ENCODE measurements around the gene TNP2. TPM values are rescaled to one million over a fixed set of nuclear protein-coding genes. Genes with fewer than 3 reads are reported as not detected.
A peak's percentile ranks its signal among the peaks of the same experiment; 100 is the strongest.

The TNP2 gene
- total and polyA plus RNA-seq, 9 of the 15 experiments (the other 6 are each of a cell fraction or from before 2014, with no cell fraction given) = not detected

DNA sequence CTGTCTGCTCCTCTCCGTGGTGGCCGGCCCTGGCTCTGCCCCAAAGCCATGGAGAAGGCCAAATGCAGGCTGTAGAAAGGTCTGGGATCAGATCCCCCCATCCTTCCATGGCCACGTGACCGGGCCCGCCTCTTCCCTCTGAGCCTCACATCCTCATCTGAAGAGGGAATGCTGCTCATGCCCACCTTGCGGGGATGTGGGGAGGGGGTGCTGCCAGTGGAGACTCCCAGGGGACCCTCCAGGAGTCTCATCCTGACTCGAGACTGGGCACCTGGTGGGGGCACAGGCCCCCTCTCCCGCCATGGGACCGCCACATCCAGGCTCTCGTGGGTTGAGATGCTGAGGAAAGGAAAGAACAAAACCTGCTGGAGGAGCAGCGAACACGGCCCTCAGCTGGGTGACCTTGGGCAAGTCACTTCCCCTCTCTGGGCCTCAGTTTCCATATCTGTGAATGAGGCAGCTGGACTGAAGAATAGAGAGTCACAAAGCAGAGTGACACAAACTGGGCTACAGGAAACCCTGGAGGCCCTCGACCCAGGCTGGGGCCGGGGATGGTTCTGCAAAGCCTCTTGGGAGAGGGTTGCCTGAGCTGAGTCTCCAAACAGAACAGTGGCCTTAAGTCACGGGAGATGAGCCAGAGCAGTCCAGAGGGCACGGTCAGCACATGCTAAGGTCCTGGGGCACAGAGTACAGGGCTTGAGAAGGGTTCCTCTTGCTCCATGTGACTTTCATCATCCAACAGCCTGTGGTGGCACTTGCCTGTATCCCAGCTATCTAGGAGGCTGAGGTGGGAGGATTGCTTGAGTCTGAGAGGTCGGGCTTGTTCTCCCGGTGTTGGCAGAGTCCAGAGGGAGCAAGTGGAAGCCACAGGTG lies 43.2 kb downstream of the TNP2 start:
- ChIA-PET POLR2A (interaction anchor here (0.6 to 0.8 kb wide), 2 partner anchors 29 to 228 kb away, joined by 3 to 4 read pairs; no protein-coding TSS in a partner anchor), CTCF (ENCODE audit: low intra/inter-chr PET ratio) (no interaction called here)
- Histone ChIP-seq H3K9me1 (ENCODE audit: control insufficient read depth, insufficient read depth, low read length) (no peaks in the 10 kb centered on the region), H2AFZ (ENCODE audit: low read depth, low read length) (no peak overlapping the region), H3K9ac (ENCODE audit: insufficient read depth in 1 of 2, low read depth in 2 of 2, low read length in 2 of 2) (0 out of 4 replicates have a peak overlapping the region, but pooled peaks of 1 of the 2 experiments have one; percentile 17), H3K36me3 (ENCODE audit: control insufficient read depth, insufficient read depth, low read length) (no peaks in the 10 kb centered on the region), H3K9me3 (replicated peaks; ENCODE audit: control insufficient read depth, insufficient read depth, low read depth, low read length) (no peaks in the 10 kb centered on the region), H4K20me1 (replicated peaks; ENCODE audit: control insufficient read depth, insufficient read depth, low read length) (no peaks in the 10 kb centered on the region), H3K4me2 (ENCODE audit: insufficient read depth, low read length) (no peak overlapping the region), H3K27me3 (ENCODE audit: control insufficient read depth in 2 of 2, insufficient read depth in 2 of 2, low read length in 2 of 2) (no peaks in the 10 kb centered on the region), H3K79me2 (ENCODE audit: control insufficient read depth, insufficient read depth, low read length) (no peaks in the 10 kb centered on the region), H3K4me1 (replicated peaks in 1 of 2; ENCODE audit: control insufficient read depth in 2 of 2, insufficient read depth in 2 of 2, low read length in 2 of 2) (peaks cover 8 to 22% of the 10 kb centered on the region in 2 experiments), H3K27ac (ENCODE audit: extremely low read depth, low read depth, low read length) (no peak overlapping the region), H3K4me3 (no peak overlapping the region)
- FAIRE-seq (no peak), ATAC-seq (no peak), DNase-seq (ENCODE audit: extremely low read depth in 1 of 4, low spot score in 3 of 4) (no peak)
- no TSS peak for BruUV-seq (replicated peaks)
- WGBS (ENCODE audit: insufficient coverage, low coverage, missing lambda C conversion rate) = 72% methylated on average over 14 of the region's 18 CpGs
- TF ChIP-seq, protein P1, sequence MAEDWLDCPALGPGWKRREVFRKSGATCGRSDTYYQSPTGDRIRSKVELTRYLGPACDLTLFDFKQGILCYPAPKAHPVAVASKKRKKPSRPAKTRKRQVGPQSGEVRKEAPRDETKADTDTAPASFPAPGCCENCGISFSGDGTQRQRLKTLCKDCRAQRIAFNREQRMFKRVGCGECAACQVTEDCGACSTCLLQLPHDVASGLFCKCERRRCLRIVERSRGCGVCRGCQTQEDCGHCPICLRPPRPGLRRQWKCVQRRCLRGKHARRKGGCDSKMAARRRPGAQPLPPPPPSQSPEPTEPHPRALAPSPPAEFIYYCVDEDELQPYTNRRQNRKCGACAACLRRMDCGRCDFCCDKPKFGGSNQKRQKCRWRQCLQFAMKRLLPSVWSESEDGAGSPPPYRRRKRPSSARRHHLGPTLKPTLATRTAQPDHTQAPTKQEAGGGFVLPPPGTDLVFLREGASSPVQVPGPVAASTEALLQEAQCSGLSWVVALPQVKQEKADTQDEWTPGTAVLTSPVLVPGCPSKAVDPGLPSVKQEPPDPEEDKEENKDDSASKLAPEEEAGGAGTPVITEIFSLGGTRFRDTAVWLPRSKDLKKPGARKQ (CRISPR knock-in tag; IDR thresholded peaks at IDR 0.05) = no peak
- TF ChIP-seq ZFP36 (IDR thresholded peaks at IDR 0.05; ENCODE audit: low read depth, low read length, partially characterized antibody) (peak; percentile 4), MYBL2 (IDR thresholded peaks at IDR 0.05; ENCODE audit: low read depth) (no peak), MYBL2 (CRISPR knock-in tag; IDR thresholded peaks at IDR 0.05; ENCODE audit: borderline replicate concordance) (no peak), RBM25 (IDR thresholded peaks at IDR 0.05; ENCODE audit: low read depth, low read length, severe bottlenecking) (peak; percentile 83), BCOR (IDR thresholded peaks at IDR 0.05) (peak; percentile 52)
- in situ Hi-C loops (cut with MboI) (no loop called here), intact Hi-C loops (cut with micrococcal nuclease) (no loop called here)

Data from K562 (cell line).